ENCODE measurements around the gene PIK3AP1. TPM values are rescaled to one million over a fixed set of nuclear protein-coding genes. Genes with fewer than 3 reads are reported as not detected.

PIK3AP1 gene
- total and polyA plus RNA-seq, 2 of the 13 experiments (the other 11 are each of a cell fraction or from before 2014, with no cell fraction given): 3.6 to 13.8 TPM

DNA sequence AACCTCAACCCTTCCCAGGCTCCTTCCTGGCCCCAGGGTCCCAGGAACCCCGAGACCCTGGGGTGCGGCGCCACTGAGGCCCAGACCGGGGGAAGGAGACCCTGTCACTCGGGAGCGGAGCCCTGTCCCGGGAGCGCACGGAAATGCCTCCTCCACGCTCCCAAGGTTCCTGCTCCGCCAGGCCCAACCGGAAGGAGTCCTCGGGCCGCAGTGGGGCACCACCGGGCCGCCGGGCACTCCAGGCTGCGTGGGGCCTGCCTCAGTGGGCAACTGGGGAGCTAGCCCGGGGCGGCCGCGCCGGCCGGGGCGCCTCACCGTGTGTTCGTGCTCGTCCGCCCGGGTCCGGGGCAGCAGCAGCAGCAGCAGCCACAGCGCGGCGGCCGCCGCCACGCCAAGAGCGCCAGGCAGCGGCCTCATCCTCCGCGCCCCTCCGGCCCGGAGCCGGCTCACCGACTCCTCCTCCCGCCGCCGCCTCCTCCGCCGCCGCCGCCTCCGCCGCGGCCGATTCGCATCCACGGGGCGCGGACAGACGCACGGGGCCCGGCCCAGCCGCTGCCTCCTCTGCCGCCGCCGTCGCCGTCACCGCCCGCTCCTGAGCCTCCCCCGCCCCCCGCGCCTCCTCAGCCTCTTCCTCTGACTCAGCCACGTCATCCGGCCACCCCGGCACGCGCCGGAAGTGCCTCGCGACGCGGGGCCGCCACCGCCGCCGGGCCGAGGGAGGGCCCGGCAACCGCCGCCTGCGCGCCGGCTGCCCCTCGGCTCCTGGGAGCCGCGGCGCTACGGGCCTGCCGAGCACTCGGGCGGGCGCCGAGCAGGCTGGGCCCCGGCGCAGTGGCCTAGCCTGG lies 133.7 kb downstream of the PIK3AP1 start, which contains the start of gene TM9SF3 (continued):
- TF ChIP-seq, protein P1, sequence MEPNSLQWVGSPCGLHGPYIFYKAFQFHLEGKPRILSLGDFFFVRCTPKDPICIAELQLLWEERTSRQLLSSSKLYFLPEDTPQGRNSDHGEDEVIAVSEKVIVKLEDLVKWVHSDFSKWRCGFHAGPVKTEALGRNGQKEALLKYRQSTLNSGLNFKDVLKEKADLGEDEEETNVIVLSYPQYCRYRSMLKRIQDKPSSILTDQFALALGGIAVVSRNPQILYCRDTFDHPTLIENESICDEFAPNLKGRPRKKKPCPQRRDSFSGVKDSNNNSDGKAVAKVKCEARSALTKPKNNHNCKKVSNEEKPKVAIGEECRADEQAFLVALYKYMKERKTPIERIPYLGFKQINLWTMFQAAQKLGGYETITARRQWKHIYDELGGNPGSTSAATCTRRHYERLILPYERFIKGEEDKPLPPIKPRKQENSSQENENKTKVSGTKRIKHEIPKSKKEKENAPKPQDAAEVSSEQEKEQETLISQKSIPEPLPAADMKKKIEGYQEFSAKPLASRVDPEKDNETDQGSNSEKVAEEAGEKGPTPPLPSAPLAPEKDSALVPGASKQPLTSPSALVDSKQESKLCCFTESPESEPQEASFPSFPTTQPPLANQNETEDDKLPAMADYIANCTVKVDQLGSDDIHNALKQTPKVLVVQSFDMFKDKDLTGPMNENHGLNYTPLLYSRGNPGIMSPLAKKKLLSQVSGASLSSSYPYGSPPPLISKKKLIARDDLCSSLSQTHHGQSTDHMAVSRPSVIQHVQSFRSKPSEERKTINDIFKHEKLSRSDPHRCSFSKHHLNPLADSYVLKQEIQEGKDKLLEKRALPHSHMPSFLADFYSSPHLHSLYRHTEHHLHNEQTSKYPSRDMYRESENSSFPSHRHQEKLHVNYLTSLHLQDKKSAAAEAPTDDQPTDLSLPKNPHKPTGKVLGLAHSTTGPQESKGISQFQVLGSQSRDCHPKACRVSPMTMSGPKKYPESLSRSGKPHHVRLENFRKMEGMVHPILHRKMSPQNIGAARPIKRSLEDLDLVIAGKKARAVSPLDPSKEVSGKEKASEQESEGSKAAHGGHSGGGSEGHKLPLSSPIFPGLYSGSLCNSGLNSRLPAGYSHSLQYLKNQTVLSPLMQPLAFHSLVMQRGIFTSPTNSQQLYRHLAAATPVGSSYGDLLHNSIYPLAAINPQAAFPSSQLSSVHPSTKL (CRISPR knock-in tag; IDR thresholded peaks at IDR 0.05): 0 out of 2 replicates have a peak, but pooled peaks have one; percentile 8
- peak; percentile 52; the same call in 1 of the 2 replicates for TF ChIP-seq ZSCAN21 (CRISPR knock-in tag; IDR thresholded peaks at IDR 0.05; ENCODE audit: borderline replicate concordance)
- no peak for TF ChIP-seq NFIC (IDR thresholded peaks at IDR 0.05; ENCODE audit: low read length)
- TF ChIP-seq, protein P2, sequence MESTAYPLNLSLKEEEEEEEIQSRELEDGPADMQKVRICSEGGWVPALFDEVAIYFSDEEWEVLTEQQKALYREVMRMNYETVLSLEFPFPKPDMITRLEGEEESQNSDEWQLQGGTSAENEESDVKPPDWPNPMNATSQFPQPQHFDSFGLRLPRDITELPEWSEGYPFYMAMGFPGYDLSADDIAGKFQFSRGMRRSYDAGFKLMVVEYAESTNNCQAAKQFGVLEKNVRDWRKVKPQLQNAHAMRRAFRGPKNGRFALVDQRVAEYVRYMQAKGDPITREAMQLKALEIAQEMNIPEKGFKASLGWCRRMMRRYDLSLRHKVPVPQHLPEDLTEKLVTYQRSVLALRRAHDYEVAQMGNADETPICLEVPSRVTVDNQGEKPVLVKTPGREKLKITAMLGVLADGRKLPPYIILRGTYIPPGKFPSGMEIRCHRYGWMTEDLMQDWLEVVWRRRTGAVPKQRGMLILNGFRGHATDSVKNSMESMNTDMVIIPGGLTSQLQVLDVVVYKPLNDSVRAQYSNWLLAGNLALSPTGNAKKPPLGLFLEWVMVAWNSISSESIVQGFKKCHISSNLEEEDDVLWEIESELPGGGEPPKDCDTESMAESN (CRISPR knock-in tag; conservative IDR thresholded peaks at IDR 0.05): peak; percentile 83
- TF ChIP-seq ZNF253 (CRISPR knock-in tag; IDR thresholded peaks at IDR 0.05; ENCODE audit: borderline replicate concordance): 0 out of 2 replicates have a peak, but pooled peaks have one; percentile 10
- TF ChIP-seq, protein P3, sequence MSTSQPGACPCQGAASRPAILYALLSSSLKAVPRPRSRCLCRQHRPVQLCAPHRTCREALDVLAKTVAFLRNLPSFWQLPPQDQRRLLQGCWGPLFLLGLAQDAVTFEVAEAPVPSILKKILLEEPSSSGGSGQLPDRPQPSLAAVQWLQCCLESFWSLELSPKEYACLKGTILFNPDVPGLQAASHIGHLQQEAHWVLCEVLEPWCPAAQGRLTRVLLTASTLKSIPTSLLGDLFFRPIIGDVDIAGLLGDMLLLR (CRISPR knock-in tag; IDR thresholded peaks at IDR 0.05): 0 out of 2 replicates have a peak, but pooled peaks have one; percentile 5
- TF ChIP-seq TAF1 (CRISPR knock-in tag; IDR thresholded peaks at IDR 0.05): peak; percentile 71
- TF ChIP-seq SP4 (CRISPR knock-in tag; IDR thresholded peaks at IDR 0.05): peak; percentile 30
- peak; percentile 51; the same call in 1 of the 2 replicates for TF ChIP-seq ZNF747 (CRISPR knock-in tag; IDR thresholded peaks at IDR 0.05; ENCODE audit: borderline replicate concordance)
- TF ChIP-seq SP1 (IDR thresholded peaks at IDR 0.05): no peak
- peak; percentile 38; the same call in 1 of the 2 replicates for TF ChIP-seq SP1 (CRISPR knock-in tag; IDR thresholded peaks at IDR 0.05)
- no peak for TF ChIP-seq MLLT10 (CRISPR knock-in tag; IDR thresholded peaks at IDR 0.05)
- TF ChIP-seq ZNF772 (CRISPR knock-in tag; IDR thresholded peaks at IDR 0.05): peak; percentile 48; the same call in 1 of the 2 replicates
- 0 out of 2 replicates have a peak, but pooled peaks have one; percentile 20 for TF ChIP-seq AHR (CRISPR knock-in tag; IDR thresholded peaks at IDR 0.05)
- TF ChIP-seq ZFX (CRISPR knock-in tag; IDR thresholded peaks at IDR 0.05; ENCODE audit: low read depth): peak; percentile 95
- TF ChIP-seq DNMT1 (CRISPR knock-in tag; IDR thresholded peaks at IDR 0.05): 0 out of 2 replicates have a peak, but pooled peaks have one; percentile 14
- TF ChIP-seq, protein P4, sequence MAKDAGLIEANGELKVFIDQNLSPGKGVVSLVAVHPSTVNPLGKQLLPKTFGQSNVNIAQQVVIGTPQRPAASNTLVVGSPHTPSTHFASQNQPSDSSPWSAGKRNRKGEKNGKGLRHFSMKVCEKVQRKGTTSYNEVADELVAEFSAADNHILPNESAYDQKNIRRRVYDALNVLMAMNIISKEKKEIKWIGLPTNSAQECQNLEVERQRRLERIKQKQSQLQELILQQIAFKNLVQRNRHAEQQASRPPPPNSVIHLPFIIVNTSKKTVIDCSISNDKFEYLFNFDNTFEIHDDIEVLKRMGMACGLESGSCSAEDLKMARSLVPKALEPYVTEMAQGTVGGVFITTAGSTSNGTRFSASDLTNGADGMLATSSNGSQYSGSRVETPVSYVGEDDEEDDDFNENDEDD (CRISPR knock-in tag; IDR thresholded peaks at IDR 0.05; ENCODE audit: borderline replicate concordance): peak; percentile 77
- TF ChIP-seq ISL2 (CRISPR knock-in tag; IDR thresholded peaks at IDR 0.05): 0 out of 2 replicates have a peak, but pooled peaks have one; percentile 26
- TF ChIP-seq SOX13 (IDR thresholded peaks at IDR 0.05): no peak
- peak; percentile 6 to 57; a peak in 1 of 4 replicates for TF ChIP-seq SOX13 (CRISPR knock-in tag; conservative IDR thresholded peaks at IDR 0.05 in 1 of 2, IDR thresholded peaks at IDR 0.05 in 1 of 2)
- TF ChIP-seq KMT2B (CRISPR knock-in tag; IDR thresholded peaks at IDR 0.05): peak; percentile 64; the same call in 1 of the 2 replicates
- peak; percentile 78 for TF ChIP-seq RNF2 (conservative IDR thresholded peaks at IDR 0.05; ENCODE audit: low read depth)
- 0 out of 2 replicates have a peak, but pooled peaks have one; percentile 24 for TF ChIP-seq KAT8 (CRISPR knock-in tag; IDR thresholded peaks at IDR 0.05)
